ENCODE data around the gene KMT2A.
"Not testable (repeated sequence)": the region's sequence is repeated elsewhere in the genome, so short reads cannot be mapped to it uniquely, and the experiment has no call there.

Gene KMT2A

DNA sequence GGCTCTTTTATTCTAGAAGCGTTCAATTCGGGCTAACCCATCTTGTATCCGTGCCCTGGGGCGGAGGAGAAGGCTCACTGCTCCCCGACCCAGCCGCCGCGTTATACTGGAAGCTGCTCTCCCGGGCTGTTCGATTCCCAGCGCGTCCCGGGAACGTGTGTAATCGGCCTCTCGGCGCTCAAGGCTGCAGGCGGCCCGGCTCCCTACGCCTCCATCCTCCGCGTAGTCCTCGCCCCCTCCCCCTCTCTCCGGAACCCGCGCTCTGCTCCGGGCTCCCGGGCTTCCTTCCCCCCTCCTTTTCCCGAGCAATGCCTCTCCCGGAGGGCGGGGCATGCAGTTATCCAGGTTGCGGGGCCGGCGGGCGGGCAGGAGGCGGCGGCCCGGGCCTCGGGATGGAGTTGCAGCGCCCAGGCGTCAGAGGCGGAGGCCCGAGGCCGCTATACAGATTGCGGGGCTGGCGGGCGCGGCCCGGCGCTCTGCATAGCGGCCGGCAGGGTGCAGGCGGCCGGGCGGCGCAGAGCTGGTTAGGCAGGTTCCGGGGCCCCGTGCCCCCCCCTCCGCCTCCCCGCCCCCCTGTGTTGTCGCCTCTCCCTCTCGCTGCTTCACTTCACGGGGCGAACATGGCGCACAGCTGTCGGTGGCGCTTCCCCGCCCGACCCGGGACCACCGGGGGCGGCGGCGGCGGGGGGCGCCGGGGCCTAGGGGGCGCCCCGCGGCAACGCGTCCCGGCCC lies at the start of gene KMT2A:
KMT2A (plus strand) TSS at position 600 of the 732 bp plus-strand sequence; CDS start at position 621, 21 bp downstream.
- peak; percentile 80 for DNase-seq

DNA sequence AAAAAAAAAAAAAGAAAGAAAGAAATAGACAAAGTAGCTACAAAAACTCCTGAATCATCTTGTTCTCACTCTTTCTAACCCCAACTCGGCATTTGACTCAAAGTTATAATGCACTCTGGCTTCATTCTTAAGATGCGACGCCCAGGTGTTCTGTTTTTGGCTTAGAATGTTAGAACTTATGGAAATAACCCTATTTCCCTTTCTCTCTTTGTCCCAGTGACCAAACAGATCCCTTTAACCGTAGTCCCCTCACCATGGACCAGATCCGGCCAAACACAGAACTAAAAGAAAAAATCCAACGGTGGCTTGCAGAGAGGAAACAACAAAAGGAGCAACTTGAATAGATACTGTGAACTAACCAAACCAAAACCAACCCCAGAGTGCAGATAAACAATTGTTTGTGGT lies 40.2 kb upstream of the KMT2A start:
- no peak for DNase-seq

DNA sequence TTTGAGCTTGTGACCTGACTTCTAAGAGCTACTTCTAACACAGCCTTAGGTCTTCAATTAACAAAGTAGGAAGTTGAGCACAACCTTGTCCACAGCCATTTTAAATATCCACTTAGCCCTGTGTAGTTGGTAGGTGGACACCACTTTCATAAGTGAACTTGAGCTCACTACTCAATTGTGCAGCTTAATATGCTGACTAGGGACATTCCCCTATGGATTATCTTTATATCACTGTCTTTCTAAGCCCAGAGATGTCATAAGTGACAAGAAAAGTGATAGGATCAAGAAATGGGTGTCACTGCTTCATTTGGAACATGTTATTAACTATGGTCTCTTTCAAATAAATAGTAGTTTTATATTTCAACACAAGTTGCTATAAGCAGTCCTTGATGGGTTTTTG lies 38.8 kb upstream of the KMT2A start:
- DNase-seq, result no peak

DNA sequence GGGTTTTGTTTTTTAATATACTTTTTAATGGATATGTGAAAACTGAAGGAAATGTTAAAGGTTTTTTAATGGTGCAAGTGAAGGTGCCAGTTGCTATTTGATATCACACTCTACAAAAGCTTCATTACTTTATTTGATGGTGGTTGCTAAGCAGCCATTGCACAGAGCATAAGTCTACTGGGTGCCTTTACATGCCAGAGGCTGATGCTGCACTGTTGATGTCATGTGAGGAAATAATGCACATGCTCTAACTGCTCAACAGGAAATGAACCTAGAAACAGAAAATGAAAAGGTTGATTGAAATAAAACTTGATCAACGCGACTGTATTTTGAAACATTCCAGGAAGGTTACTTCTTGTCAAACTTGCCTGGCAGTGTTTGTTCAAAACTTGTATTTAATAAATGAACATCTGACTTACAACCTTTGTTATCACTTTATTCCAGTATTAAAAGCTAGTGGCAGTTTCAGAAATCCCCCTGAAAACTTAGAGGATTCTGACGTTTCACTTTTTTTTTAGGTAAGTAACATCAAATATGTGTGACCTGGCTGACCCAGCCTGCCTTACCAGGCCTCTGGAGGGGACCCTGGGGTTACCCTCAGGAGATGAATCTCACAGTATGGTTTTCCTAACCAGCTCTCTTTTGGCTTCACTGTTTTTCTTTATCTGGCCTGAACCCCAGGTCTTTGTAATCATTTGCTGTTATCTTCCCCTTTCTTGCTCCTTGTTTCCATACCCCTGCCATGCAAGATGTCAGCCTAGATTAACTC lies 37.3 kb upstream of the KMT2A start:
- no peak for DNase-seq

DNA sequence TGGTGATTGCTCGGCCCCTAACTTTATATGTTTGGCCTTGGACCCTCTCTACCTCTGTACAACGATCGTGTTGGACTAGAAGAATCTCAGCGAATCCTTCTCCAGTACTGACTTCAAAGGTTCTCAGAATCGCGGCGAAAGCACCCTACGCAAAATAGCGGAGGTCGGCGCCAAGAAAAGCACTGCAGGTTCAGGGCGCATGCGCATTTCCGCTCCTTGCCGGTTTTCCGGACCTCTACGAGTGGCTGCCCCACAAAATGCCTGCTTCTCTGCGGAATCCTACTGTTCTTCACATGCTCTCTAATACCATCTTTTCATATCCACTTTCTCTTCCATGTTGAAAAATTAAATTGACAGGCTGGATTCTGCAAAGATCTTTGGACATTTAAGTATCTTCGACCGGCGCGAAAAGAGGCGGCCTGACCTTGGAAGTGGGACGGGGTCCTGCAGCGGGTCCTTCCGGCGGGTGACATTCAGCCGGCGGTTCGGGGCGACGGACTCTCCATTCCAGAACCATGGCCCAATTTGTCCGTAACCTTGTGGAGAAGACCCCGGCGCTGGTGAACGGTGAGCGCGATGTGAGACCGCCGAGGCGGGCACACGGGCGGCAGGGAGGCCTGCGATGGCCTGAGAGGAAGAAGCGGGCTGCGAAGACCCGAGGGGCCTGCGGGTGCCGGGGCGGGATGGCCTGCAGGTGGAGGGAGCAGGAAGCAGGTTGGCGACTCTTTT lies 35.0 kb upstream of the KMT2A start, which contains the start of gene ATP5MG:
ATP5MG (plus strand) TSS at position 456 of the 729 bp plus-strand sequence; CDS start at position 516, 60 bp downstream.
- DNase-seq, result peak; percentile 70

DNA sequence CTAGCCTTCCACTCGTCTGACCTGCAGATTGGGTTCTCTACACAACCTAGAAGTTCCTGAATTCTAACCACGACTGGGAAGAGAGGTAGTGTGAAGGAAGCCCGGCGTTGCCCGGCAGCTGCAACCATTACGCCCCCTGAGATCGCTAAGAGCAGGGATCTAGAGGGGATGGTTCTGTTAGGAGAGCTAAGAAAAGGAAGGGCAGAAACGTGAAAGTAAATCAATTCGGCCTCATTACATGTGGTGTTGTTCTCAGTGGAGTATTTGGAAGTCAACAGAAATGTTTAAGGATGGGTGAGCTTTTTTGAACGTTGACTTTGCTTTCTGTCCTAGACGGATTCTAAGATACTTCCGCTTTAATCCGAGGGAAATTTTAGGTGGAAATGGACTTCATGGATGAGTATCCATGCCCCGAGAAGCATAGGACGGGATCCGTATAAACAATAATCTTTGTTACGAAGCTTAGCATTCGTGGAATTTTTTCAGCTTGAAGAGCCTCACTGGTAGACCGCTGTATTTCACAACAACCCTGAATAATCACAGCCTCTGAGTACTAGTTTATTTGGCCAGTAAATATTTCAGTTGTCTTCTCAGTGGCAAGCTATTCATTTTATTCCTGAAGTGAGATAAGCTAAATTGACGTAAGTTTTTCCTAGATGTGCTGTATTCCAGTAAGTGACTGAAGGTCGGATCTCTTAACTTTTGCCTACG lies 34.3 kb upstream of the KMT2A start:
- DNase-seq, result no peak

DNA sequence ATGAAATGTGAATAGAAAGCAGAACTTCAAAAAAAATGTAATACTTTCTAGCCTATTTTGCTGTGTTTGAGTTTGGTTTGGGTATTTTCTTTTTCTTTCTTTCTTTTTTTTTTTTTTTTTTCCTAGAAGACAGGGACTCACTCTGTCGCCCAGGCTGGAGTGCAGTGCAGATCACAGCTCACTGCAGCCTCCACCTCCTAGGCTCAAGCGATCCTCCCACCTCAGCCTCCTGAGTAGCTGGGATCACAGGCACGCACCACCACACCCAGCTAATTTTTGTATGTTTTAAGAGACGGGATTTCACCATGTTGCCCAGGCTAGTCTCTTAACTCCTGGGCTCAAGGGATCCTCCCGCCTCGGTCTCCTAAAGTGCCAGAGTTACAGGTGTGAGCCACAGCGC lies 33.7 kb upstream of the KMT2A start:
- DNase-seq, result not testable (repeated sequence)

DNA sequence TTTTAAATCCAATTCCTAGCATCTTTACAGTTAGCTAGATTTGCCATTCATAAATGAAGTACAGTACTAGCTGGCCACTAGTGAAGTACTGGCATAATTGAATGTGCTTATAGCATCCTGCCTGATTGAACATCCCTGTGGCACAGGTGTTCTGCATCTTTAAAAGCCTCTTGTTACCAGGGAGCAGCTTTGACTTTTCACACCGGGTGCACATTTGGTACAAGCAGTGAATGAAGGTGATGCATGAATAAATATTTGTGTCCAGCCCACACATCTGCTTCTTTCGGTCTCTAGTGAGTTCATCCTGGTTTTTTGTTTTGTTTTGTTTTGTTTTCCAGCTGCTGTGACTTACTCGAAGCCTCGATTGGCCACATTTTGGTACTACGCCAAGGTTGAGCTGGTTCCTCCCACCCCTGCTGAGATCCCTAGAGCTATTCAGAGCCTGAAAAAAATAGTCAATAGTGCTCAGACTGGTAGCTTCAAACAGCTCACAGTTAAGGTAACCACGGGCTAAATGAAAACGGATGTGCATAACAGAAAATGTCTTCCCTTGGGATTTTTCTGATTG lies 29.6 kb upstream of the KMT2A start:
- DNase-seq, result no peak

DNA sequence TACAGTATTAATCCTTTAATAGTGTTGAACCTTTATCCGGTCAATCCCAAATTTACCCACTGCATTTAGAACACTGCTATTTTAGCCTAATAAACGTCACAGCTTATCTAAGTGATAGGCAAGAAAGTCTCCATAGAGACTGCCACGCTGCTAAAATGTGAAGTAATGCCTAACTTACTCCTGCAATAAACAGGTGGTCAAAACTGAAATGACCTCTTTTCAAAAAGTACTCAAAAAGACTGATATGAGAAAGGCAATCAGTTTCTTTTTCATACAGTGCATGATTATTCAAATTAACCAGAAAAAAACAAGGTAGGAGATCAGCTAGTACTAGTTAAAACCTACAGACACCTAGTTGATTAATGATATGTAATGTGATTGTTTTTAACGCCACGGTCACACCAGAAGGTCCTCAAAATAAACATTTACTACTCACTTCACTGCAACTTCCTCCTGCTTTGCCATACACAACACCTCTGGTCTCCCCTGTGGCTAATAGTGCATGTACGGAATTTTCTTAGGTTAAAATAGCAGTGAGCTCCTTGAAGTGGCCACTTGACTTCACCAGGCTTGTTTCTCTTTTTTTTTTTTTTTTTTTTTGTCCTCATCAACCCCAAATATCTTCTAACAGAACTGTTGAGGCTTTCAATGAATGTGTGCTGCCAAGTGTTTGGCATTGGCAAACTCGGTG lies 26.1 kb upstream of the KMT2A start:
- DNase-seq, result no peak

DNA sequence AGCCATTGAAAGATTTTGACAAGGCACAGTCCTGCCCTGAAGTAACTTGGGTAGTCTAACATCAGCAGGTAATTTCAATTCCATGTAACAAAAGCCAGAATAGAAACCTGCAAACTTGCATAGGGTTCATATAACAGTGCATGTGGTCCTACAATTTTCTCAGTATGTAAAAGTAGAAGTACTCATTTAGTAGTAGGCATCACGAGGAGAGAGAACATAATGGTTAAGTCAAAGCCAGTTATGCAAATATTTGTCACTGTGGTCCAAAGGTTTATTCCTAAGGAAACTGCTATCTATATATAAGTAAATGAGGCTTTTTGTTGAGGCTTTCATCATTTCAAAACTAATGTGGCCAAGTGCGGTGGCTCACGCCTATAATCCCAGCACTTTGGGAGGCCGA lies 24.8 kb upstream of the KMT2A start:
- no peak for DNase-seq

DNA sequence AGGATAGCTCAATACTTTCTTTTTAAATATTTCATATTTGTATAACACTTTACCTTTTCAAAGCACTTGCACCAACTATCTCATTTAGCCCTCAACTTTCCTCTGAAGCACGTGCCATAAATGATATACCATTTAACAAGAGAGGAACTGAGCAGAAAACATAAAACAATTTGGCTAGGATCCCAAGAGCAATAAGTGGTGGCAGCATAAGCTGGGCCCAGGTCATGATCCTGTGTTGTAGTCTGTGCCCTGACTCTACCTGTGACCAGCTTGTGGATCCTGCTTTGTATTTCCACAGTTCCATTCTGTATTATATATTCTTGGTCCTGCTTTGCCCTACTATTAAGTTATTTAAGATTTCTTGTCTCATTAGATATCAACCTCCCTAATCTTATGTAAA lies 23.4 kb upstream of the KMT2A start:
- DNase-seq, result no peak

DNA sequence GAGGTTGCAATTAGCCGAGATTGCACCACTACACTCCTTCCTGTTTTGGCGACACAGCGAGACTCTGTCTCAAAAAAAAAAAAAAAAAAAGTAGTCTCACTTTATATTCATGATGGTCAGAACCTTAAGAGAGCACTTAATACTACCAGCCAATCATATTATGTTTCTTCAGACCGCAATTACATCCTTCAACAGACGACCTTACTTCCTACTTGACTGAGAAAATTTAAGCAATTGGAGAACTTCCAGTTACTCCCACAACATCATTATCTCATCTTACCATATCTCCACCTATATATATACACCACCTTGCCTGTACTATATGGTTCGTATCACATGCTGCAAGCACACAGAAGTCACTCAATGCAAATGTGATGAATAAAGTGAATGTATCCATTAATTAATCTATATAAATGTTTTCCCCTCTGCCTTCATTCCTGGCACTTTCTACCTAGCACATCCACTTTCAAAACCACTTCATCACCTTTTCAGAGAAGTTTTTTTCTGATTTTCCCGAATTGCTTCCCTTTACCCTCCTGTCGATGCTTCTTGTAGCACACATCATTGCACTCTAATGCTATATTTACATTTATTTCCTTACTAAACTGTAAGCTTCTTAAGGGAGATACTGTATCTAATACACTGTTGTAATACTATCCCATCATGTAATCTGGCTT lies 21.1 kb upstream of the KMT2A start:
- DNase-seq, result no peak

DNA sequence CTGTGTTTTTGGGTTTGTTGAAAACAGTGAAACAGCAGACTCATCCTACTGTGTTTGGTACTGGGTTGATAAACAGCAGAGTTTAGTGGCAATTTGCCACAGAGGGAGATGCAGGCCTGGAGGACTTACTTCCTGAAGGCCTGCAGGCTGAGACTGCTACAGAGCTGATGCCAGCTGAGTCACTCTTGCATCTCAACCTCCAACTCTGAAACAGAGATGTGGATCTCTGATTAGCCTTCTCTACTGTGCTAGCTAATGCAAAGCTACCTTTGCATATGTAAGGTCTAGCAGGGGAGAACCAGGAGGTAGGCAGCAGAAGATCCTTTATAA lies 20.6 kb upstream of the KMT2A start:
- DNase-seq, result no peak

DNA sequence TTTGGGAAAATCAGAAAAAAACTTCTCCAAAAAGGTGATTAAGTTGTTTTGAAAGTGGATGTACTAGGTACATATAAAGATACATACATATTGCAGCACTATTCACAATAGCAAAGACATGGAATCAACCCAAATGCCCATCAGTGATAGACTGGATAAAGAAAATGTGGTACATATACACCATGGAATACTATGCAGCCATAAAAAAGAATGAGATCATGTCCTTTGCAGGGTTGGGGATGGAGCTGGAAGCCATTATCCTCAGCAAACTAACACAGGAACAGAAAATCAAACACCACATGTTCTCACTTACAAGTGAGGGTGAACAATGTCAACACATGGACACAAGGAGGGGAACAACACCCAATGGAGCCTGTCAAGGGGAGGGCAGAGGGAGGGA lies 19.4 kb upstream of the KMT2A start:
- DNase-seq, result not testable (repeated sequence)

DNA sequence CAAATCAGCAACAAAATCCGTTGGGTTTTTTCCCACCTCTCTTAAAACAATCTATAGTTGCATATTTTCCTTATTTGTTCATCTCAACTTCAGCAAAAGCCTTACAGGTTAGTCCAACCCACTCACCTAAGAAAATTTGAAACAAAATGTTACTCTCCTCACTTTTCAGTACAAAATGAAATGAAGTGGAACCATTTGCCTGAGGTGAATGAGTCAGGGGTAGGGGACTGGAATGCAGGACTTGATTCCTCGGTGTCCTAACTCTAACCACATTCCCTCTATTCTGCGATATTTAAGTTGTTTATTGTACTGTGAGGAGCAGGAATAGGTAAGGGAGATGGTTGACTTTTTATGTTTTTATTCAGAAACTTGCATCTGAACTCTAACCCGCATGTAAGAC lies 18.5 kb upstream of the KMT2A start:
- DNase-seq, result no peak

DNA sequence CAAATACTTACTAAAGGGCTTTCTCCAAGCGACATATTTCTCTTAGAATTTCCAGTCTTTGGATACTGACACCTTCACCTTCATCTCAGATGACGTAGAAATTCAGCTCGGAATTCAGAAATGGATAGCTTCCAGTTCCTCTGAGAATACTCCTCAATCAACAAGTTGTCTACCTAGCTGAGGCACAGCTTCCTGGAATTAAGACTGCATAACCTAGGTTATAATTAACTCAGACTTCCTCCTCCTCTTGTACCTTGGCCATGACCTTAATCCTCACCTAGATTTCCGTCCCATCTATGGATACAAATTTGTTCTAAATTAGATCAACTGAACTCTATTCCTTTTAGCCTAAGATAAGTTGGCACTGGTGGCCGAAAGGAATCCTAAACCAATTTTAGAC lies 17.5 kb upstream of the KMT2A start:
- DNase-seq, result no peak

DNA sequence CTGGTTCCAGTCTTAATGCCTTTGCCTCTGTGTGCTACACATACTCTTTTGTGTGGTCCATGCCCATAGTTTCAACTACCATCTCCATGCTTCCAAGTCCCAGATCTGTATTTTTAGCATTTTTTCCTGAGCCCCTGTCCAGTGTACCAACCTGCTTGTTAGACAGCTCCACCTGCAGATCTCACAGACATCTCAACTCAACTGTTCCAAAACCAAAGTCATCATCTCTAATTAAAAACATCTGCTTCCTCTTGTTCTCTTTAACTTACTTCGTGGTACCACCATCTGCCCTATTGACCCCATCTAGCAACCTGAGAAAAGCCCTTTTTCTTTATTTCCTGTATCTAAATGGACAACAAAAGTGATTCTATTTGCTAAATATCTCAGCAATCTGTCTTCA lies 8.6 kb upstream of the KMT2A start:
- no peak for DNase-seq

DNA sequence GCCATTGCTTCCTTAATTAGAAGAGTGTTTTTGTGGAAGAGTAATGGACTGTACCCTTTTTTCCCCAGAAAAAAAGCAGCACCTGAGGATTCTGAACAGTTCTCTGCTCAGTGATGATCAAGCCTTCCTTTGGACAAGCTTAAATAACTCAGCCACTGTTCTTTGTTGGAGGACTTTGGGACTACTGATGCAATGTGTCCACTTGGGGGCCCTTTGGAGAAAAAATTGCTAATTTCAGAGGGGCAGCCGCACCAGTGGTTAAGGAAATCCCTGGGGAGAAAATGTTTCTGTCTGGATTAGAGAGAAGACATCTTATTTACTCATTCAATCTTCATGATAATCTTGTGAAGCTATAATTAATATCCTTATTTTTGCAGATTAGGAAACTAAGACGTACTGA lies 5.3 kb upstream of the KMT2A start:
- no peak for DNase-seq

DNA sequence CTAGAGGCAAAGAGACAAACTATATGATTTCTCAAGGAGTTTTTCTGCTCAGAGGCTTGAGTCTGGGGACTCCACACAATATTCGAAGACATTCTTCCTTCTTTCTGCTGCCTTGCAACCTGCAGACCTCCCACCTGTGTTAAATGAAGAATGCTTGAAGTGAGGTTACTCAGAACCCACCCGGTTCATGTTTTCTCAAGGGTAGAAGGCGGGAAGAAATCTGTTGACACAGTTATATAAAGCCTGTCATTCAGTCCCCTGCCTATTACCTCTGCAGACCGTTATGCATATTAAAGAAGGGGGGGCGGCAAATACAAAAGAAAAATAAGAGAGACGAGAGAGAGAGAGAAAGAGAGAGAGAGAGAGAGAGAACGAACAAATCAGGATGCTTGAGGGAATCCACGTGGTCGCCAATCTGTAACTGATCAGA lies 2.2 kb upstream of the KMT2A start:
- DNase-seq, result no peak

DNA sequence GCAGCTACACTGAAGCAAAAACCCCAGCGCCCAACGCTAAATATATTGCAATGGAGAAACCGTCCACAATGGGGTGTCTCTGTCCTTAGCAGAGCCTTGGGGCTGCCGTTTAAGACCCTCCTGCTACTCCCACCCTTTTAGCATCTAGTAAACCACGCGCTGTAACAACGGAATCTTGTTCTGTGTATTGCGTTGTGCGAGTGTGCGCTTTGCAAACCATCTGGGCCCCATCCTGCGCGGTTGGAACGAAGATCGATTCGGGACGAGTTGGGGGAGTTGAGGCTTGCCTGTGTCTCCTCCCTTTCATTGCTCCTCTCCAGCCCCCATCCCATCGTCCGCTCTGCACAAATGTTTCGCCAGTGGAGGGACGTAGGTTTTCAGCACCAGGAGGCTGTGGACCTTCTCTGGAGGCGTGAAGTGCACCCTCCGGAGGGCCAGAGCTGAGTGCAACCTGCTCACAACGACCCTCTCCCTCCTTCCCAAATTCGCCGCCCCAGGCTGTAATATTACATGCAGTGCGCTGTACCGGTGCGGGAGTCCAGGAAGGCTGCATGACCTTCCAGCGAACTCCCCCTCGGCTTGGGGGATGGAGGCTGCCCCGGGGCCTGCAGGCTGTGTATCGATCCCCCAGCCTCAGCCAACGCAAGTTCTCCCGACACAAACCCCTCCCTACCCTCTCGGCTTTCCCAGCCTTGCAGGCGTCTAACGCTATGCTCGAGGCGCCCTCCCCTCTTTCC lies 1.6 kb upstream of the KMT2A start:
- DNase-seq, result no peak

Measured in DMS 273 treated with DMSO at 0.1 percent for 48 hours (cell line).